ENCODE results near the gene LPP.

LPP gene

GRCh38 chr3:188279502-188280335 is 125.8 kb downstream of the LPP start:
- no peak for DNase-seq

- DNase-seq = no peak
Measured at GRCh38 chr3:188280627-188281026, 126.7 kb downstream of the LPP start.

GRCh38 chr3:188282871-188283270 is 128.9 kb downstream of the LPP start:
- DNase-seq = no peak

GRCh38 chr3:188283347-188283746 is 129.4 kb downstream of the LPP start:
- no peak for DNase-seq

GRCh38 chr3:188284455-188285212 is 130.7 kb downstream of the LPP start:
- DNase-seq = no peak

DNA sequence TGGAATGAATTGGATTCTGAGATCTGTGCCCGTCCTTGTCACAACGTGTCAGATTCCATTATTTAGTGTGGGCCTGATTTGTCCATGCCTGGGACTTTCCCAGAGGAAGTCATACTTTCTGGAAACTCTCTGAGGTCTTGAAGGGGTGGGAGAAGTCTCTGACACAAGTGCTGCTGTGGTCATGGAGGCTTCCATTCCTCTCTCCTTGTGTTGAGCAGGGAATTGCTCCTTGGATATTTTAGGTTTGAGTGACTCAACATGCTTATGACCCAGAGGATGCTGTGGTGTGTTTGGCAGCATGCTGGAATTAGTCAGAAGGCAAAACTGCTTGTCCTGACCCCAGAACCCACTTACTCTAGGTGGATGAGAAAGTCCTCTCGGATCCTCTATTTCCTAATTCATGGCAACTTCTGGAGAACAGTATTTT is 132.1 kb downstream of the LPP start:
- no peak for DNase-seq

- DNase-seq = no peak
Measured at GRCh38 chr3:188287339-188287738, 133.4 kb downstream of the LPP start.

DNA sequence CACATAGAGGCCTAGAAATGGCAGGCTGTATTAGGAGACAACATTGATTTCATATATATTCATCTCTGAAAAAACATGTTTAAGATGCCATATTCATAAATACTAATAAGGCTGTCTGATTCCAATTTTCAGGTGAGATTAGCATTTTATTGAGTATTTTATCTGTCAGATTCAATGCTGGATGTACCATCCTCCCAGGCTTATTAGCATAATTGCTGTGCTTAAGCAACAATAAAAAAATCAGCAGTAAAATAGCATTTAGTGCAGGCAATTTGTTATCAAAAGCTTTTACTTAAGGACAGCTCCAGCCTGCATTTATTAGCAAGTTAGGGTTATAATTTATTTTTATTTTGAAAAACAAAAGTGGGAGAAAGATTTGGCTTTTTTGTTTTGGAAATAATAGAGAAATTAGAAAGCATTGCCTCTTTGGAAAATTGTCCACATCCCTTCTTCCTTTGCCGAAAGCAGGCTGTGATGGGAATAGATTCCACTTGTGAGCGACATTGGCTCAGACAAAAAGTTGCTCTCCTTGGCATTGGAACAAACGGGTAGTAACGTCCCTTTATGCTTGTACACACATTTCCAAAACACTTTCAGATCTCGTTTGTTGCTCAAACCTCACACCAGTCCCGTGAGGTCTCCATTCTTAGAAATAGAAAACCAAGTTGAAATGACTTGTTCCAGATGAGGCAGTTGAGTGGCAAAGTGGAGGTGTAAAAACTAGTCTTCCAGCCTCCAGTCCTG is 134.0 kb downstream of the LPP start:
- DNase-seq = no peak

GRCh38 chr3:188292251-188292650 is 138.3 kb downstream of the LPP start:
- DNase-seq = no peak

DNA sequence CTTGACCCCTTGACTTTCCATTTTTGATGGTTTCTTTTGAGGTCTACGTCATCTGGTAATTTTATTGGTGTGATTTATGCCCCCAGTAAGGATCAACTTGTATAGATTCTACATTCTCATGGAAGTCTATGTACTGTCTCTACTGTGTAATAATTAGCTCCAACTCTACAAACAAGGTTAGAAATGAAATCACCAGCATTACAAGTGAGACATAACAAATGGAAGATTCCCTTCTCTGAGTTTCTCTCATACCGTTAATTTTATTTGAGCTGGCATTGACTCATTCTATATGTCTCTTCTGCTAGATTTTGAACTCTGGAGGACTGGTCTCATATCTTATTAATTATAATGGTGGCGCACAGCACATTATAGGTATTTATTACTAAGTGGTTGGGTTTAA is 138.9 kb downstream of the LPP start:
- no peak for DNase-seq

- no peak for DNase-seq
Measured at GRCh38 chr3:188294113-188294512, 140.2 kb downstream of the LPP start.

DNA sequence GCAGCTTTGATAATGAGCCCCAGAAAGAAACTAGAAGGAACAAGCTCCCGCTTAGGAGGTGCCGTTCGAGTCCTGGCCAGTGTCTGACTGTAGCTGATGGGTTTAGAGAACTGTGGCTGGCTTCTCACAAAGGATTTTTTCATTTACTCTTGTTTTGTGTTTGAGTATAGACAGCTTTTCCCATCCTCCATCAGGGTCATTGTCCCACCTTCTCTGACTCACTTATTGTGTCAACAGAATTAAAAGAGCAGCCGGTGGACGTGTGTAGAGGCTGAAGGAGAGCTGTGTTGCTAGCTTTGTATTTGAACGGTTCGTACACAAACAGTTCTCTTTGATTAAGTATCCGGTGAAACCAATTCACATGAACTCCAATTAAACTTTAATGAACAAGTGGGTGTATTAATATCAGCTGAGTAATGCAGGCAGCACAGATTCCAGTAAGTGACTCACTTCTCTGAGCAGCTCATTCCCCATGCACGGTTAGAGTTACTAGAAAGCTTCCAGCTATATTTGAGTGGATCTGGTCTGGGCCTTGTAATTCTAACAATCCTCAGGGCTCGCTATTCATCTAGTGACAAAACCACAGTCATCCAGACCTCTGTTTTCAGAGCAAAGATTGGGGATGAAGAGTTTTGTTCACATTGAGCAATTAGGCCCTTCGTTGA is 141.0 kb downstream of the LPP start:
- DNase-seq = peak in 1 of 2 donors; percentile 64

DNA sequence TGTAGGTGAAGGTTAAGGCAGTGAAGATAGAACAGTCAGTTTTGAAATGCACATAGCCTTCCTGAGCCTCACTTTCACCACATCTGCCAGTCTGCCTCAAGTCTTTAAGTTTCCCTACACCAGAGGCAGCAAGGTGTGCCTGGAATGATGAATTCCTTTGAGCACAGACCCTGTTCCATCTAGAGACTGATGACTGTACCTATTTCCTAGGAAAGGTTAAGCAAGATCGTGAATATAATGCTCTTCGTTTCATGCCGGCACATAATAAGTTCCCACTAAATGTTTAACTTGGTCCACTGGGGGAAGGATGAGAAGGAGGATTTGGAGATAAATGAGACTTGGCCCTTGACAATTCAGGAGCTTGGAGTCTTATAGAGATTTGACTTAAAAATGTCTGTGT is 141.9 kb downstream of the LPP start:
- no peak for DNase-seq

DNA sequence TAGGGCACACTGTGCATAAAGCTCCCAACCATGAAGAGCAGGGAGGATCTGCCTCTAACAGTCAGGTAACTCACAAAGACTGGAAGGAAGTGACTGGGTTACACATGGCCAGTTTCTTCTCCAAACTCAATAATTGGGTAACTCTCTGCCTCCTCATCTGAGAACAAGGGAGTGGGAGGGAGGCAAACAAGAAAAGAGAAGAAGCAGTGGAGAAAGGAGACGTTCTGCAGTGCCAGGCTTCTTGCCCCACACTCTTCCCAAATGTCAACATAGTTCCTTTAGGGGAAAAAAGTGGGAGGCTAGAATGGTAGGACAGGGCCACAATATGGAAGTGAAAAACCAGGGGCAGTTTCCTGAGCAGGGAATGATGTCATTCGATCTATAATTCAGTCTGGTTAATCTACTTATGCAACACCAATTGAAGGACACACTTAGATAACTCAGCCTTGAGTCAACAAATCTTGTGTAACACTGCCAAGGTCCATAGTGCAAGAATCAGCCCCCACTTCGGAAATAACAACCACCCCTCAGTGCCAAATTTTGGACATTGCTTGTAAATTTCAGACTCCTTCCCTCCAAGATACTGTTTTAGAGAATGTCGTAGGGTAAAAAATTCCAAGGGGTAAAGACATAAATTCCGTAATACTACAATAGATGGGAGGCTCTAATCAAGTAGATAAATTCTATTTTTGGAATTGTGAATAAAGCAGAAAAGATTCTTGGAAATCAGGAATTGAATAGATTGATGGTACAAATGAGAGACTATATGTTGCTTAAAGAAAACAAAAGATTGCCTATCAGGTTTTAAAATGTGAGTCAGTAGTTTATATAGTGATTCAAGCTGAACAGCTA is 143.0 kb downstream of the LPP start:
- DNase-seq = no peak

DNA sequence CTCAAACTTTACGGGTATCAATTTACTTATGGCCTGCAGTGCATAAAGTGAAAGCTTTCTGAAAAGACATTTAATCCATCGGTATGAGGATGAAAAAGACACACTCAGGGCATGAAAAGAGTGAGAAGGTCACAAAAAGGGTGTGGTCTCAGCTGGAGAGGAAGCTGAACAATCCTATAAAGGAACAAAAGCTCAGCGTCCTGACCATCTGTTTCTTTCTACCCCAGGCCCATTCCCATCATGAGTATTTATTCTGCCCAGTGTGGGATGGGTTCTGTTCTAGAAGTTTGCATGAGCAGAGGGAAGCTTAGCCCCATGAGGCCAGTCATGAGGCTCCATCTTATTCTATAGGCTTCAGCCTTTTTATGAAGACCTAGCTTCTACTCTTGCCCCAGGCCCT is 144.6 kb downstream of the LPP start:
- DNase-seq = no peak

DNA sequence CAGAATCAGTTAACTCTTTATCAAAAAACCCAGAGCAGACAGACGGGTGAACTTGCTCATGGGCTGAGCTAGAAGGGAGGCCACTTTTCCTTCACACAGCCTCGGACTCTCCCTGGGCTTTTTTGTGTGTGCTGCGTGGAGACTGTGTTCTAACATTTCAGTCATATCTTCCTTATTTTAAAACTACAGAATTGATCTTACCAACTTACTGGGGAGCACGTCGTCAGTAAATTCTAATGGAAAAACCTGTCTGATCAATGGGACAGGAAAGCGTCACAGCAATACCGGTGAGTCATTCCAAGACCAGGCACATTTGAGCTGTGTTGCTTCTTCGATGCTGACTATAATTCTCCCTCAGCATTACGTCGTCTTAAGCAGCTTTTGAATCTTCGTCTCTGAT is 145.1 kb downstream of the LPP start:
- no peak for DNase-seq

DNA sequence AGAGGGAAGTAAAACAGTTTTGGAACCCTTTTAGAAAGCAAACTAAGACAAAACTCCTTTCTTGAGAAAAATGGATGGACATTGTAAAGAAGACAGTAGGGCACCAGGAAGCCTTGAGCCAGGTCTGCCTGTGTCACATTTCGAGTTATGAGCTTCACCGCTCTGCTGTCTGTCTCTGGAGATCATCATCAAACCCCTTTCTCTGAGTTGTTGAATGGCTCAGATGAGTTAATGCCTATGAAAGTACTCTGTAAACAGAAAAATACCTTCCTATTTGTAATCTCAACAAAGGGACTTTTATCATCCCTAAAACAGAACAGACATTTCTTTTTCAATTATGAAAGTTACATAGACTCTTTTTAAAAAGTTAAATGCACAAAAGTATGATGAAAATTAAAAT is 145.8 kb downstream of the LPP start:
- DNase-seq = no peak

GRCh38 chr3:188301147-188301546 is 147.2 kb downstream of the LPP start:
- DNase-seq = no peak

GRCh38 chr3:188303286-188303799 is 149.4 kb downstream of the LPP start:
- DNase-seq = no peak

DNA sequence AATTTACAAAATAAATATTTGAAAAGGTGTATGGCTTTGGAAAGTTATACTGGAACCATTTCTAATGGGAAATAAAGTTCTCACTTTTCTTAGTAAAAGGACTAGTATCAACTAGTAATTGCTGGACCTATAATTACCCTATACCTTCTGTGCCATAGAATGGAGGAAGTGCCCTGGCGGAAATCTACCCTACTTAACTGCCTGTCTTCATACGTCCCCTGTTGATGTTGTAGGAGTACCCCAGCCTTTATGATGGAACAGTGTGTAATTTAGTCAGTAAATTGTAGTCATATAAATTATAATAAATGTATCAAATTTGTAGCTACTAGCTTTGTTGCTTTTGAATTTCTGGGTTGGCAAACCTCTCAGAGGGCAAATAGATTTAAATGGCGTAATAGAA is 149.9 kb downstream of the LPP start:
- no peak for DNase-seq

GRCh38 chr3:188304501-188304900 is 150.5 kb downstream of the LPP start:
- DNase-seq = no peak

DNA sequence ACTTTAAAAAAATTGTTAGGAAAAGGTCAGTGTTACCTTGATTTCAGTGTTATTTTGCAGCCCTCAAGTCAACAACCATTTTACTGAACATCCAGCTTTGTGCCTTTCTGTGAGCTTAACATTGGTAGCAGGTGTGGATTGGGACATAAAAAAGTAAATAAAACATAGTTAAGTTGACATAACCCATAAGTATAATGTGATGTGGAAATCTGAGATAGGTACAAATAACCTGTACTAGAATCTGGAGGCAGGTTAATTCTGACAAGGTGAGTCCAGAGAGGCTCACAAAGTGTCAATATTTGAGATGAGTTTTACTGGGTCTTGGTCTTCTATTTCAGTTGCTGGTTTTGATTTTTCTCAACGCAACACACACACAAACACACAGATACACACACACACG is 151.3 kb downstream of the LPP start:
- no peak for DNase-seq
